Dermis microvascular lymphatic vessel endothelial cell (primary cell): ENCODE measurements around the gene KDM4B. TPM values are rescaled to one million over a fixed set of nuclear protein-coding genes. Genes with fewer than 3 reads are reported as not detected.
A peak's percentile ranks its signal among the peaks of the same experiment; 100 is the strongest.
"Not testable (repeated sequence)": the region's sequence is repeated elsewhere in the genome, so short reads cannot be mapped to it uniquely, and the experiment has no call there.

Experiments used
- DNase-seq, 2 donors: peaks; one replicate each; pipeline versions ENCODE4 v3.0.0 to v3.0.0-alpha.2; 2010; ENCODE audit warnings: low read depth in 2 of 2
- total RNA-seq: library from RNA; depleted of rRNA; stranded (reverse); fragments of >200 nt; gene quantifications from 2 replicates; pipeline ENCODE4 v1.2.1, GENCODE V29; 2014

The KDM4B gene
- total RNA-seq, 1 donor from 2014 or later = 9.5 TPM

- DNase-seq = not testable (repeated sequence)
Observed at GRCh38 chr19:5160158-5160795, 191.4 kb downstream of the KDM4B start.

DNA sequence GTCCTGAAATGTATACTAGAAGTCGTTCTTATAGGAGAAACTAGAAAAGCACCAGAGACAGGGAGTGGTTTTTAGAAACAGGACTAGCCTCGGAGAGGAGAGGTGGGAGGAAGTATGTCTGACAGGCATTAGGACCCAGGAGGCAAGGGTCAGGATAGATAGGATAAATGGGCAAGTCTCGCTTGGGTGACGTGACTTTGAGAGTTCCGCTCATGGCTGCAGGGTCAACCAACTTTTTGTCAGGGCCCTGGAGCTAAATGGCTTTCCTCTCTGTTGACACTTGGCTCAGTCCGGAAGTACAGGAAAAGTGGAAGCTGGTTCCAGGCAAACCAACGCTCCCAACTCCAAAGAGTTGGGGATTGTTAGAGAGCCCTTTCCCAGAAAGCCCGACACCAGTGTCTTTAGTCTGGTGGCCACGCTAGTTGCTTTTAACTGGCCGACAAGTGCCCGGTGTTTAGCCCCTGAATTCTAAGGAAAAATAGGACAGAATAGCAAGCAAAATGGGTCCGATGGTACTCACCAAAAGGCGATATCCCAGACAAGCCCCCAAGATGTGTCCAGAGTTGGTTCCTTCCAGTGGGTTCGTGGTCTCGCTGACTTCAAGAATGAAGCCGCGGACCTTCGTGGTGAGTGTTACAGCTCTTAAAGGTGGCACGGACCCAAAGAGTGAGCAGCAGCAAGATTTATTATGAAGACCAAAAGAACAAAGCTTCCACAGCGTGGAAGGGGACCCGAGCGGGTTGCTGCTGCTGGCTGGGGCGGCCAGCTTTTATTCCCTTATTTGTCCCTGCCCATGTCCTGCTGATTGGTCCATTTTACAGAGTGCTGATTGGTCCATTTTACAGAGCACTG, 196.2 kb downstream of the KDM4B start:
- not testable (repeated sequence) for DNase-seq

DNA sequence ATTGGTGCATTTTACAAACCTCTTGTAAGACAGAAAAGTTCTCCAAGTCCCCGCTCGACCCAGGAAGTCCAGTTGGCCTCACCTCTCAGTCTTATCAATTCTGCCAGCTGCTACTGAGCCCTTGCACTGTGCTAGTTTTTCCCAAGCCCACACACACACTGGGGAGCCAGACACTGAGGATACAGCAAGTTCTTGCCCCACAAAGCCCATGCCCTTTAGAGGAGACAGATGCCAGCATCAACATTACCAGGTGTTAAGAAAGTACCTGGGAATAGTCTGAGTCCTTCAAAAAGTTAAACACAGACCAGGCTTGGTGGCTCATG, 196.7 kb downstream of the KDM4B start:
- DNase-seq = no peak

DNA sequence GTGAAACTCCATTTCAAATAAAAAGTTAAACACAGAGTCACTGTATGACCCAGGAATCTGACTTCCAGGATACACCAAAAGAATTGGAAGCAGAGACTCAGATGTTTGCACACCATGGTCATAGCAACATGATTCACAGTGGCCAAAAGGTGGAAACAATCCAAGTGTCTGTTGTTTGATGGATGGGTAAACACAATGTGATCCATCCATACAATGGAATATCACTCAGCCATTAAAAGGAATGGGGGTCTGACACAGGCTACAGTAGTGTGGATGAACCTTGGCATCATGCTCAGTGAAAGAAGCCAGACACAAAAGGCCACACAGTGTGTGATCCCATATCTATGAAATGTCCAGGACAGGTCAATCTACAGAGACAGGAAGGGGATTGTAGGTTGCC, 197.3 kb downstream of the KDM4B start:
- DNase-seq = peak in 1 of 2 donors; percentile 23

DNA sequence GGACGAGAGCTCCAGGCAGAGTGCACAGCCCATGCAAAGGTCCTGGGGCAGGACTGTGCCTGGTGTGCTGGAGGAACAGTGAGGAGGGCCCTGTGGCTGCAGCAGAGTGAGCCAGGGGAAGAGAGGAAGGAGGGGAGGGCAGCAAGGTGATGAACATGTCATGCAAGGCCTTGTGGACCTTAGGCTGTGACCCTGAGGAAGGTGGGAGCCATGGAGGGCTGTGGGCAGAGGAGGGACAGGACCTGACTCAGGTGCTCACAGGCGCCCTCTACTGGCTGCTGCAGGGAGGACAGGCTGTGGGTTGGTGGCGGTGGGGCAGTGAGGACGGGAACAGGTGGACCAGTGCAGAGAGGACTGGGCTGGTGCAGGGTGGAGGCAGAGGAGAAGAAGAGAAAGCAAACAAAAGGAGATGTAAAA, 201.4 kb downstream of the KDM4B start:
- DNase-seq = peak in 1 of 2 donors; percentile 12

DNA sequence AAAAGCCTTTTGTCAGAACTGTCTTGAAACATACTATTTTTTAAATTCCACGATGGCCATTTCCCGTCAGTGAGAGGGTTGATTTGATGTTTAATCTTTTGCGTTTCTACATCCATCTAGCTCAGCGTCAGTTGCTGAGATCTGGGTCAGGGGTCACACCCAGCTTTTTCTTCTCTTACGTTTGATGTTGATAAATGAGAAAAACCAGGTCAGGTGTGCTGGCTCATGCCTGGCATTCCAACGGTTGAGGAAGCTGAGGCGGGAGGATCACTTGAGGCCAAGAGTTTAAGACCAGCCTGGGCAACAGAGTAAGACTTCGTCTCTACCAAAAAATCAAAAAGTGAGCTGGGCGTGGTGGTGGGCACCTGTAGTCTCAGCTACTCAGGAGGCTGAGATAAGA, 202.8 kb downstream of the KDM4B start:
- no peak for DNase-seq

DNA sequence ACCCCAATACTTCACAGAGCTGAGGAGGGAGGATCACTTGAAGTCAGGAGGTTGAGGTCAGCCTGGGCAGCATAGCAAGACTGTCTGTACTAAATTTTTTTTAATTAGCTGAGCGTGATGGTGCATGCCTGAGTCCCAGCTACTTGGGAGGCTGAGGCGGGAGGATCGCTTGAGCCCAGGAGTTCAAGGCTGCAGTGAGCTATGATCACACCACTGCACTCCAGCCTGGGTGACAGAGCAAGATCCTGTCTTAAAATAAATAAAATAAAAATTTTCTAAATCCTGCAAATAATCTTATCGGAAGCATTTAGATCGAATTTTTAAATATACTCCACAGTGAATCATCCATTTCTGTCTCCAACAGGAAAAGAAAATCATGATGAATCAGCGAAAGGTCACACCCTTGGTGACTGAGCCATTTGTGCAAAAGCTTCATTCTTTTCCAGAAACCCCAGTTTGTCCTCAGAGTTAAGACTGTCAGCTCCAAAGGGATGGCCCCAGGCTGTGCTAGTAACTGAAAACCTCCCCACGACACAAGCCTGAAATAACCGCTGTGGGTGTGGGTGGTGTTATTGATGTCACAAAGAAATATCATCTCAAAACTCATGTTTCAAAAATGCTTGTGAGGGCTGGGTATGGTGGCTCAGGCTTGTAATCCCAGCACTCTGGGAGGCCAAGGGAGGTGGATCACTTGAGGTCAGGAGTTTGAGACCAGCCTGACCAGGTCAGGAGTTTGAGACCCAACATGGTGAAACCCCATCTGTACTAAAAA, 204.1 kb downstream of the KDM4B start:
- DNase-seq = peak in 1 of 2 donors; percentile 75

DNA sequence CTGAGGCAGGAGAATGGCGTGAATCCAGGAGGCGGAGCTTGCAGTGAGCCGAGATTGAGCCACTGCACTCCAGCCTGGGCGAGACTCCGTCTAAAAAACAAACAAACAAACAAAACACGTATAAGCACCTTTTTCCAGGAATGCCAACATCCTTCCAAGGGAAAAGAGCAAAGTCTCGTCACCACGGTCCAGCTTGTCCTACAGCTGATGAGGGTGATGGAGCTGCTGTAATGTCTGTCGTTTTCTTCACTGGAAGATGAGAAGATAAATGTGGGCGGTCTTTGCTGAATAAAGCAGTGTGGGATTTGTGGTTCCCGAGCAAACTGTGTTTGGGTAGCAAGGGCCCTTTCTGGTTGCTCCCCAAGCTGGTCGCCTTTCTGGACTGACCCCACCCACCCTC, 205.1 kb downstream of the KDM4B start:
- no peak for DNase-seq

DNA sequence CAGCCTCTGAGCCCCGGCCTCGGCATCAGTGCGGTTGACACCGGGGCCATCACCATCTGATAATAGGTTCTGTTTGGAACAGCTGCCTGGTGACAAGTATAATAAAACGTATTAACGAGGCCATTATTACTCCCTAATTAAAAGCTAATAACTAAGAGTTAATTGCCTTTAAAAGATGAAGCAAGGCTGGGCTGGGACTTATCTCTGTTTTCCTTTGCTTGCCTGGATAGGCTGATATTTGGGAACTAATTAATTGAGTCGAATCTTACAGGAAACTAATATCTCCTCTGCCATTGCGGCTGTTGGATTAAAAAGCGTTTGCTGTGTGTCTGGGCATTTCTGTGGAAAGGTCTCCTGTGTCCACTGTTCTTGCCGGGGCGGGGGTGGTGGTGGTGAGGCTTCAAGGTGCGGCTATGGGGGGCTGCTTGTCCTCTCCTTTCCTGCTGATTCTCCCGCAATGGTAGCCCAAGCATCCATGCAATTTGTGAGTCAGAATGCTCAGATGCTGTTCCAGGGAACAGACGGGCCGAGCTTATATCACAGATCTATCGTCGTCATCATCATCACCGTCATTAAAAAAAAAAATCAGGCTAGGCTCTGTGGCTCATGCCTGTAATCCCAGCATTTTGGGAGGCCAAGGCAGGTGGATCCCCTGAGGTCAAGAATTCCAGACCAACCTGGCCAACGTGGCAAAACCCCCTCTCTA, 209.0 kb downstream of the KDM4B start:
- no peak for DNase-seq

GRCh38 chr19:5178841-5179240, 209.9 kb downstream of the KDM4B start:
- DNase-seq = no peak

DNA sequence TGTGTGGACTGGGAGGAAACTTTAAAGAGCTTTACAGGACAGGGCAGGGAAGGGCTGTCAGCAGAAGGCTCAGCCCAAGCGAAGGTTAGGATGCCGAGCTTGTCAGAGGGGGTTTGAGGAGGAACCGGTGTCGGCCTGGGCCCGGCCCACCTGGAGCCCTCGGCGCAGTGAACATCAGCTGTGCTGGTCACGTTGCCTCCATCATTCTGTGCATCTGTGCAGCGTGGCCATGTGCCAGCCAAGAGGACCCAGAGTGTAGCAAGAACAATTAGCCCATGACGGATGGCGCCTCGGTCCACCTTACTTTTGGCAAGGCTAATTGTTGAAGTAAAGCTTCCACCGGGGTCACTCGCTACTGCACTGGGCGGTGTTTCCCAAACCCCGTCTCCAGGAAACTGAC, 210.3 kb downstream of the KDM4B start:
- no peak for DNase-seq

DNA sequence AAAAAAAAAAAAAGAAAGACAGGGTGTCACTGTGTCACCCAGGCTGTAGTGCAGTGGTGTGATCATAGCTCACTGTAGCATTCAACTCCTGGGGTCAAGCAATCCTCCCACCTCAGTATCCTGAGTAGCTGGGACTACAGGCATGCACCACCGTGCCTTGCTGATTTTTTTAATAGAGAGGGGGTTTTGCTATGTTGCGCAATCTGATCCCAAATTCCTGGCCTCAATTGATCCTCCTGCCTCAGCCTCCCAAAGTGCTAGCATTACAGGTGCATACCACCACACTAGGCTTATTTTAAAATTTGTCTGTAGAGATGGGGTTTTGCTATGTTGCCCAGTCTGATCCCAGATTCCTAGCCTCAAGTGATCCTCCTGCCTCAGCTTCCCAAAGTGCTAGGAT, 212.4 kb downstream of the KDM4B start:
- no peak for DNase-seq

DNA sequence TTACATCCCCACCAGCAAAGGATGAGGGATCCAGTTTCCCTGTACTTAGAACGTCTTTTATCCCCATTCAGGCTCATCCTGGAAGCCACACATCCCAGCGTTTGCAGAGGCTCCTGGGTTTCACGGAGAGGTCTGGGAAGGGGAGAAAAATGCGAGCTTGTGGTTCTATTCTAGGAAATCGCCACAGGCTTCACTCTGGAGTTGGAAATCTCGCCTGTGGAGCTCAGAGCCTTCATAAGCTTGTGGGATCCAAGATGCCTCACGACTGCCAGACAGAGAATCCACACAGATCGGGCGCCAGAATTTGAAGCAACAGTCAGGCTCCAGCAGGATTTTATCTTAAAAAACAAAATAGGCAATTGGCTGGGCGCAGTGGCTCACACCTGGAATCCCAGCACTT, 213.8 kb downstream of the KDM4B start:
- no peak for DNase-seq

GRCh38 chr19:5183616-5184015, 214.7 kb downstream of the KDM4B start:
- no peak for DNase-seq

- DNase-seq = no peak
Observed at GRCh38 chr19:5184930-5185329, 216.0 kb downstream of the KDM4B start.

GRCh38 chr19:5186293-5187050, 217.6 kb downstream of the KDM4B start:
- no peak for DNase-seq

DNA sequence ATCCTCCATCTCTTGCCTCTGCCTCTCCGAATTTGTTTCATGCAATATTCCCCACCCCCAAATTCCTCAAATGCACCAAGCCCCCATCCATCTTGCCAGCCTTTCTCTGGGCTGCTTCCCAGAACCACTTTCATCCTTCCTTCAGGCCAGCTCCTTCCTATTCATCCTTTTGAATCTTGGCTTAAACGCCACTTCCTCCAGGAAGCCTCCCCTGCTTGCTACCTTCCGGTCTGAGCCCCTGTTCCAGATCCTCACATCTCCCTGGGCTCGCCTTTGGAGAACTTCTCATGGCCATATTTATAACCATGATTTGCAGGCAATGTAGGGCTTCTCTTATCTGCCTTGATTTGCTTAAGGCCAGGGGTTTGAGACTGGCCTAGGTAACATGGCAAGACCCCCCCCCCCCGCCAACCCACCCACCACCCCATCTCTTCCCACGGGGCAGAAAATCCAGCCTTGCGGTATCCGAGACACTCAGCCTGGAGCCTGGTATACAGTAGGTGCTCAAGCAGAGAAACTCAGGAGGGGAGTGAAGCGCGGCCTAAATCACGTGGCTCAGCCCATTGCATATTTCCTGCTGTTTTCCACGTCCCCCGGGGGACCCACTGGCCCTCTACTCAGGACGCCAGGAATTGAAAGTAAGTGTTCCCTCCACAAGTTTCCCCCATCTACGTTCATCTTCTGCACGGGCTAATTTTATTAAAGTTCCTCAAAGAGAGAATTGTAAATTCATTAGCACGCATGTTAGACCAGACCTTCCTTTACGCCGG, 219.8 kb downstream of the KDM4B start:
- DNase-seq = no peak

GRCh38 chr19:5189318-5189607, 220.3 kb downstream of the KDM4B start:
- no peak for DNase-seq

GRCh38 chr19:5191091-5191490, 222.2 kb downstream of the KDM4B start:
- DNase-seq = no peak

DNA sequence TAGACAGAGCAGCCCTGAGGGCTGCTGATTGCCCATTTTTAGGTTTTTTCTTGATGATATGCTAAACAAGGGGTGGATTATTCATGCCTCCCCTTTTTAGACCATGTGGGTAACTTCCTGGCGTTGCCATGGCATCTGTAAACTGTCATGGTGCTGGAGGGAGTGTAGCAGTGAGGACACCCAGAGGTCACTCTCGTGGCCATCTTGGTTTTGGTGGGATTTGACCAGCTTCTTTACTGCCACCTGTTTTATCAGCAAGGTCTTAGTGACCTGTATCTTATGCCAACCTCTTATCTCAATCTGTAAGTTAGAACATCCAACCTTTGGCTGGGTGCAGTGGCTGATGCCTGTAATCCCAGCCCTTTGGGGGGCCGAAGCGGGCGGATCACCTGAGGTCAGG, 223.7 kb downstream of the KDM4B start:
- no peak for DNase-seq

GRCh38 chr19:5193192-5193591, 224.3 kb downstream of the KDM4B start:
- no peak for DNase-seq
